ENCODE results near the gene CD58. TPM values are rescaled to one million over a fixed set of nuclear protein-coding genes. Genes with fewer than 3 reads are reported as not detected.
A peak's percentile ranks its signal among the peaks of the same experiment; 100 is the strongest.

Gene CD58
- total and polyA plus RNA-seq, 9 of the 15 experiments (the other 6 are each of a cell fraction or from before 2014, with no cell fraction given): 18.1 to 113 (median 37.4) TPM

GRCh38 chr1:116553386-116554115 lies 17.3 kb downstream of the CD58 start (continued):
- no peak for TF ChIP-seq ZNF263 (CRISPR knock-in tag; IDR thresholded peaks at IDR 0.05; ENCODE audit: borderline replicate concordance)
- no peak for TF ChIP-seq FOXO4 (CRISPR knock-in tag; IDR thresholded peaks at IDR 0.05)
- TF ChIP-seq HBP1 (CRISPR knock-in tag; IDR thresholded peaks at IDR 0.05): no peak
- no peak for TF ChIP-seq DLX4 (CRISPR knock-in tag; IDR thresholded peaks at IDR 0.05)
- no peak for TF ChIP-seq SRSF1 (IDR thresholded peaks at IDR 0.05; ENCODE audit: low read depth, low read length)
- no peak for TF ChIP-seq TFAM (CRISPR knock-in tag; conservative IDR thresholded peaks at IDR 0.05)
- TF ChIP-seq CBX3 (IDR thresholded peaks at IDR 0.05; ENCODE audit: borderline replicate concordance in 1 of 2, low read length in 2 of 2): no peak
- TF ChIP-seq ARID2 (IDR thresholded peaks at IDR 0.05): no peak
- TF ChIP-seq ARID1B (IDR thresholded peaks at IDR 0.05): no peak
- peak; percentile 10; the same call in 1 of the 2 replicates for TF ChIP-seq C11orf30 (IDR thresholded peaks at IDR 0.05; ENCODE audit: low read depth)
- TF ChIP-seq ELF1 (tag; IDR thresholded peaks at IDR 0.05): no peak
- TF ChIP-seq LARP7 (IDR thresholded peaks at IDR 0.05): no peak
